Fibroblast of lung (primary cell): ENCODE measurements around the gene SNAI3. TPM values are rescaled to one million over a fixed set of nuclear protein-coding genes. Genes with fewer than 3 reads are reported as not detected.

Experiments used
- DNase-seq, 2 donors: peaks; one replicate each; pipeline versions ENCODE4 v3.0.0 to v3.0.0-alpha.2; 2010; ENCODE audit warnings: low read depth in 2 of 2
- H2AFZ ChIP-seq: 2 replicates; pipeline ENCODE4 v1.5.1; 2012; ENCODE audit warnings: low read length, control low read depth, inconsistent platforms
- H3K27ac ChIP-seq: 2 replicates; pipeline ENCODE4 v1.5.1; 2011; ENCODE audit warnings: low read length, control low read depth; ENCODE audit not compliant: insufficient read depth
- H3K27me3 ChIP-seq: 2 replicates; pipeline ENCODE4 v1.5.1; 2011; ENCODE audit warnings: mild to moderate bottlenecking, low read length; ENCODE audit not compliant: control insufficient read depth, insufficient read depth
- H3K36me3 ChIP-seq: 2 replicates; pipeline ENCODE4 v1.5.1; 2011; ENCODE audit warnings: low read length; ENCODE audit not compliant: control insufficient read depth, insufficient read depth
- H3K4me1 ChIP-seq: 2 replicates; pipeline ENCODE4 v1.5.1; 2011; ENCODE audit warnings: low read length; ENCODE audit not compliant: control insufficient read depth, insufficient read depth; ENCODE audit errors: extremely low read depth
- H3K4me2 ChIP-seq: 2 replicates; pipeline ENCODE4 v1.5.1; 2011; ENCODE audit warnings: low read length, control low read depth; ENCODE audit not compliant: insufficient read depth; ENCODE audit errors: extremely low read depth
- H3K4me3 ChIP-seq, 4 experiments: fragments of 200-600 bp in 1 of 4; sonication (generic) in 1 of 4; replicated peaks in 1 of 4; 2 replicates each; pipeline ENCODE4 v1.5.1; 2011 to 2016; ENCODE audit warnings: low read length in 4 of 4, low read depth in 3 of 4, mild to moderate bottlenecking in 3 of 4, control low read depth in 2 of 4, inconsistent platforms in 1 of 4, mixed read lengths in 1 of 4; ENCODE audit not compliant: insufficient read depth in 1 of 4; ENCODE audit errors: control extremely low read depth in 1 of 4
- H3K79me2 ChIP-seq: 2 replicates; pipeline ENCODE4 v1.5.1; 2012; ENCODE audit warnings: mild to moderate bottlenecking, low read length, inconsistent platforms; ENCODE audit not compliant: control insufficient read depth, insufficient read depth
- H3K9ac ChIP-seq: 2 replicates; pipeline ENCODE4 v1.5.1; 2011; ENCODE audit warnings: mild to moderate bottlenecking, low read length, control low read depth; ENCODE audit not compliant: insufficient read depth
- H3K9me3 ChIP-seq: 2 replicates; pipeline ENCODE4 v1.5.1; 2012; ENCODE audit warnings: low read depth, low read length; ENCODE audit not compliant: control insufficient read depth, insufficient read depth
- H4K20me1 ChIP-seq: 2 replicates; pipeline ENCODE4 v1.5.1; 2011; ENCODE audit warnings: low read length; ENCODE audit not compliant: control insufficient read depth, insufficient read depth; ENCODE audit errors: extremely low read depth
- EZH2 ChIP-seq: IDR thresholded peaks from 2 replicates; pipeline ENCODE4 v1.5.1; 2012; ENCODE audit warnings: low read length, control low read depth, mild to moderate bottlenecking; ENCODE audit errors: missing control alignments
- polyA plus RNA-seq, 2 donors: library from polyadenylated mRNA; depleted of rRNA in 1 of 2; stranded (reverse) in 1 of 2; unstranded in 1 of 2; fragments of >200 nt; gene quantifications; 2 replicates each; pipeline ENCODE4 v1.2.1, GENCODE V29; 2011 to 2012; ENCODE audit warnings: missing spikeins in 1 of 2
- total RNA-seq: library from RNA; depleted of rRNA; stranded (reverse); fragments of >200 nt; gene quantifications from 2 replicates; pipeline ENCODE4 v1.2.1, GENCODE V29; 2014
- TF ChIP-seq, protein P1 (sequence below), 2 donors: IDR thresholded peaks in 1 of 2; conservative IDR thresholded peaks in 1 of 2; 1 replicate in 1 of 2; 2 replicates in 1 of 2; pipeline ENCODE4 v1.5.1; 2011 to 2012; ENCODE audit warnings: low read length in 2 of 2, control low read depth in 1 of 2, inconsistent platforms in 1 of 2, low read depth in 1 of 2, mild to moderate bottlenecking in 1 of 2

Gene SNAI3
- total and polyA plus RNA-seq, 2 donors (not counting 1 experiment from before 2014, with no cell fraction given): 0.17 TPM; not detected in 1

DNA sequence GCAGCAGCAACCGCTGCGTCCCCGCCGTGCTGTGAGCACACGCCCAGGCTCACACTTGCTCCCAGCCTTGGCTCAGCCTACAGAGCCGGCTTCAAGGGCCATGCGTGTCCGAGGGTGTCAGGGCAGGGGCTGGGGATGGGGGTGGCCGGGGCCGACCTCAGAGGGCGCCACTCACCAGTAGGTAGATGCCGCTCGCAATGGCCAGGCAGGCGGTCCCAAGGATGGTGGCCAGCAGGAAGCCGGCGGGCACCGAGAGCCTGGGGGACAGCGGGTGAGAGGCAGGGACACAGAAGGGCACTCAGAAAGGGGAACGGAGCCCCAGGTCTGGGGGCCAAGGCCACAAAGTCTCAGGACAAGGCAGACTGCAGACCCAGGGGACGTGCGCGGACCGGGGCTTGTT, 40.4 kb downstream of the SNAI3 start:
- Histone ChIP-seq H3K36me3 (no peaks in the 10 kb centered on the region), H3K79me2 (no peaks in the 10 kb centered on the region), H4K20me1 (no peaks in the 10 kb centered on the region), H3K27me3 (no peaks in the 10 kb centered on the region), H3K4me2 (no peak overlapping the region), H3K4me1 (peaks cover 3% of the 10 kb centered on the region), H3K9me3 (no peaks in the 10 kb centered on the region), H2AFZ (no peak overlapping the region), H3K27ac (no peak overlapping the region), H3K9ac (no peak overlapping the region), H3K4me3 (no peak overlapping the region)
- TF ChIP-seq, protein P1, sequence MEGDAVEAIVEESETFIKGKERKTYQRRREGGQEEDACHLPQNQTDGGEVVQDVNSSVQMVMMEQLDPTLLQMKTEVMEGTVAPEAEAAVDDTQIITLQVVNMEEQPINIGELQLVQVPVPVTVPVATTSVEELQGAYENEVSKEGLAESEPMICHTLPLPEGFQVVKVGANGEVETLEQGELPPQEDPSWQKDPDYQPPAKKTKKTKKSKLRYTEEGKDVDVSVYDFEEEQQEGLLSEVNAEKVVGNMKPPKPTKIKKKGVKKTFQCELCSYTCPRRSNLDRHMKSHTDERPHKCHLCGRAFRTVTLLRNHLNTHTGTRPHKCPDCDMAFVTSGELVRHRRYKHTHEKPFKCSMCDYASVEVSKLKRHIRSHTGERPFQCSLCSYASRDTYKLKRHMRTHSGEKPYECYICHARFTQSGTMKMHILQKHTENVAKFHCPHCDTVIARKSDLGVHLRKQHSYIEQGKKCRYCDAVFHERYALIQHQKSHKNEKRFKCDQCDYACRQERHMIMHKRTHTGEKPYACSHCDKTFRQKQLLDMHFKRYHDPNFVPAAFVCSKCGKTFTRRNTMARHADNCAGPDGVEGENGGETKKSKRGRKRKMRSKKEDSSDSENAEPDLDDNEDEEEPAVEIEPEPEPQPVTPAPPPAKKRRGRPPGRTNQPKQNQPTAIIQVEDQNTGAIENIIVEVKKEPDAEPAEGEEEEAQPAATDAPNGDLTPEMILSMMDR (conservative IDR thresholded peaks at IDR 0.05 in 1 of 2, IDR thresholded peaks at IDR 0.05 in 1 of 2; ENCODE audit: low read depth in 1 of 2, low read length in 2 of 2): no peak
- no peak for TF ChIP-seq EZH2
- no peak for DNase-seq

DNA sequence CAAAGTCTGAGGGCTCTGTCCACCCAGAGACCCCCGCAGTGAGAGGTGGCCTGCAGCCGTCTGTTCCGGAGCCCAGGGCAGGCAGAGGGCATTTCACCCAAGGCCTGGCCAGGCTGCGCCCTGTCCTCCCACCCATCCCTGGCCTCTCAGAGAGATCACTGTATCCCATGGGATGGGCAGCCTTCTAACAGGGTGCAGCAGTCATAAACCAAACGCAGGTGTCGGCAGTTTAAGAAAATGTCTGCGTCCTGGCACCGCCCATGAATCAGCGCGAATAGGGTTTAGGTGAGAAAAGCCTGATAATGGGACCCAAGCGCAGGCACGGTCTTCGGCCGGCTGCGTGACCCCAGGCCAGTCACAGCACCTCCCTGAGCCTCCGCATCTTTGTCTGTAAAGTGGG, 40.9 kb downstream of the SNAI3 start:
- Histone ChIP-seq H3K9me3 (no peaks in the 10 kb centered on the region), H3K27ac (no peak overlapping the region), H3K79me2 (no peaks in the 10 kb centered on the region), H3K4me3 (no peak overlapping the region), H3K9ac (no peak overlapping the region), H3K4me1 (peaks cover 3% of the 10 kb centered on the region), H4K20me1 (no peaks in the 10 kb centered on the region), H3K36me3 (no peaks in the 10 kb centered on the region), H3K4me2 (no peak overlapping the region), H3K27me3 (peaks cover 1% of the 10 kb centered on the region), H2AFZ (no peak overlapping the region)
- no peak for DNase-seq
- TF ChIP-seq, protein P1 (conservative IDR thresholded peaks at IDR 0.05 in 1 of 2, IDR thresholded peaks at IDR 0.05 in 1 of 2; ENCODE audit: low read depth in 1 of 2, low read length in 2 of 2): no peak
- TF ChIP-seq EZH2: no peak

DNA sequence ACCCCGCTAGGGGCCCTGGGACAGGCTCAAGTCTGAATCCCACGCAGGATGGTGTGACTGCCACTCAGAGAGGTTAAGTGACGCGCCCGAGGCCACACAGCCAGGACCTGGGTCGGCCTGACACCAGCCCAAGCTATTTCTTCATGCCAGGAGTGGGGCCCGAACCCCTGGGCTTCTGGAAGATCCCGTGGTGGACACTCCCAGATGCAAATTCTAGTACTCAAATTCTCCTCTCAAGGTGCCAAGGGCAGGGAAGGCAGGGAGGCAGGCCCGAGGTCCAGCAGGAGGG, 42.7 kb downstream of the SNAI3 start:
- H3K27ac ChIP-seq: no peak overlapping the region
- TF ChIP-seq, protein P1 (conservative IDR thresholded peaks at IDR 0.05 in 1 of 2, IDR thresholded peaks at IDR 0.05 in 1 of 2; ENCODE audit: low read depth in 1 of 2, low read length in 2 of 2): no peak
- no peak for TF ChIP-seq EZH2
- no peak overlapping the region for H3K4me3 ChIP-seq
- H2AFZ ChIP-seq: no peak overlapping the region
- H3K9me3 ChIP-seq: no peaks in the 10 kb centered on the region
- no peak overlapping the region for H3K4me2 ChIP-seq
- H3K79me2 ChIP-seq: no peaks in the 10 kb centered on the region
- H3K4me1 ChIP-seq: no peaks in the 10 kb centered on the region
- peaks cover 18% of the 10 kb centered on the region for H3K27me3 ChIP-seq
- H4K20me1 ChIP-seq: no peaks in the 10 kb centered on the region
- no peak overlapping the region for H3K9ac ChIP-seq
- no peak for DNase-seq
- H3K36me3 ChIP-seq: no peaks in the 10 kb centered on the region
